GM12892 (cell line): ENCODE measurements around the gene NUDT5.

Experiments used
- POLR2A ChIP-seq: IDR thresholded peaks from 2 replicates; pipeline ENCODE4 v1.6.1; 2011; ENCODE audit warnings: low read depth, low read length, control low read depth
- POLR2AphosphoS5 ChIP-seq: IDR thresholded peaks from 2 replicates; pipeline ENCODE4 v1.6.1; 2011; ENCODE audit warnings: low read depth, low read length, control low read depth

GRCh38 chr10:12243864-12244620, 48.4 kb upstream of the NUDT5 start:
- TF ChIP-seq POLR2A (no peak), POLR2AphosphoS5 (no peak)
